Endothelial cell of umbilical vein (primary cell): ENCODE data around the gene EHD2. TPM values are rescaled to one million over a fixed set of nuclear protein-coding genes. Genes with fewer than 3 reads are reported as not detected.

ENCODE experiments used
- BruUV-seq: library from RNA; stranded (reverse); fragments of 400-500 nt; replicated peaks from 2 replicates; lab custom pipeline; 2021; lab: Mats Ljungman, UMichigan
- CTCF ChIA-PET: fragments of 300-600, 350-600 bp; sonication (Branson Sonifier 250); formaldehyde crosslinking; loops from one replicate; lab custom pipeline; 2021; ENCODE audit warnings: antibody characterized with exemption, inconsistent platforms; lab: Charles Lee
- POLR2A ChIA-PET: fragments of 300-600, 350-600 bp; sonication (Branson Sonifier 250); formaldehyde crosslinking; loops from one replicate; lab custom pipeline; 2021; ENCODE audit warnings: antibody characterized with exemption, inconsistent platforms; lab: Charles Lee
- DNase-seq: peaks from one replicate; pipeline ENCODE4 v3.0.0-alpha.2; 2011; ENCODE audit warnings: low read depth, low spot score
- FAIRE-seq: peaks from 2 replicates; lab custom pipeline; 2011; peaks lifted over from hg19 to GRCh38; lab: Jason Lieb, UNC
- H2AFZ ChIP-seq: 2 replicates; pipeline ENCODE4 v1.6.0; 2012; ENCODE audit warnings: low read depth, low read length, control low read depth, inconsistent platforms
- H3K27ac ChIP-seq: 2 replicates; pipeline ENCODE4 v1.5.1; 2011; ENCODE audit warnings: low read depth, mild to moderate bottlenecking, control low read depth, low read length, moderate library complexity; ENCODE audit not compliant: insufficient read depth
- H3K27me3 ChIP-seq, 2 experiments: 2 replicates each; pipeline versions ENCODE4 v1.6.0 to v1.6.1; 2011; ENCODE audit warnings: low read length in 2 of 2, mixed read lengths in 1 of 2; ENCODE audit not compliant: control insufficient read depth in 2 of 2, insufficient read depth in 2 of 2
- H3K36me3 ChIP-seq, 2 experiments: 2 replicates in 1 of 2; 3 replicates in 1 of 2; pipeline ENCODE4 v1.5.1; 2011; ENCODE audit warnings: low read length in 2 of 2, mild to moderate bottlenecking in 1 of 2, moderate library complexity in 1 of 2; ENCODE audit not compliant: control insufficient read depth in 2 of 2, insufficient read depth in 2 of 2; ENCODE audit errors: extremely low read depth in 1 of 2
- H3K4me1 ChIP-seq: 3 replicates; pipeline ENCODE4 v1.5.1; 2011; ENCODE audit warnings: mild to moderate bottlenecking, low read length; ENCODE audit not compliant: control insufficient read depth, insufficient read depth; ENCODE audit errors: extremely low read depth
- H3K4me2 ChIP-seq: 2 replicates; pipeline ENCODE4 v1.6.1; 2011; ENCODE audit warnings: low read length, control low read depth, mixed read lengths; ENCODE audit not compliant: insufficient read depth
- H3K4me3 ChIP-seq, 3 experiments: fragments of 200-600 bp in 1 of 3; sonication (generic), shearing (Covaris generic) in 1 of 3; replicated peaks in 1 of 3; 2 replicates each; pipeline ENCODE4 v1.5.1; 2011 to 2016; ENCODE audit warnings: control low read depth in 3 of 3, low read length in 3 of 3, mild to moderate bottlenecking in 2 of 3, inconsistent platforms in 1 of 3, low read depth in 1 of 3, moderate library complexity in 1 of 3; ENCODE audit not compliant: insufficient read depth in 1 of 3
- H3K79me2 ChIP-seq: 2 replicates; pipeline ENCODE4 v1.6.0; 2012; ENCODE audit warnings: low read length, inconsistent platforms; ENCODE audit not compliant: control insufficient read depth, insufficient read depth
- H3K9ac ChIP-seq: replicated peaks from 2 replicates; pipeline ENCODE3; 2011; ENCODE audit warnings: low read length, control low read depth; ENCODE audit not compliant: insufficient read depth; ENCODE audit errors: extremely low read depth
- H3K9me1 ChIP-seq: replicated peaks from 3 replicates; pipeline ENCODE4 v1.6.0; 2011; ENCODE audit warnings: mild to moderate bottlenecking, low read length; ENCODE audit not compliant: control insufficient read depth, insufficient read depth; ENCODE audit errors: extremely low read depth
- H3K9me3 ChIP-seq: replicated peaks from 2 replicates; pipeline ENCODE4 v1.5.1; 2012; ENCODE audit warnings: low read length, inconsistent platforms; ENCODE audit not compliant: control insufficient read depth, insufficient read depth
- H4K20me1 ChIP-seq: replicated peaks from 2 replicates; pipeline ENCODE3; 2011; ENCODE audit warnings: mild to moderate bottlenecking, low read length; ENCODE audit not compliant: control insufficient read depth, insufficient read depth; ENCODE audit errors: extremely low read depth
- GATA2 ChIP-seq: IDR thresholded peaks from 2 replicates; pipeline ENCODE4 v1.7.0; 2011; ENCODE audit warnings: low read depth, mild to moderate bottlenecking, moderate library complexity, mixed read lengths, low read length; ENCODE audit not compliant: insufficient read length, insufficient read depth
- JUN ChIP-seq: IDR thresholded peaks from 2 replicates; pipeline ENCODE4 v1.6.1; 2011; ENCODE audit warnings: borderline replicate concordance, low read depth; ENCODE audit not compliant: insufficient read length, insufficient read depth
- MYC ChIP-seq: IDR thresholded peaks from one replicate; pipeline ENCODE4 v1.6.1; 2011; ENCODE audit warnings: mild to moderate bottlenecking, low read depth, low read length
- dilution Hi-C: fragments of 300-500 bp; cut with MboI; formaldehyde crosslinking; loops from one replicate; pipeline ENCODE4 v1.15.0; 2019; ENCODE audit warnings: low sequenced_read_pairs; ENCODE audit not compliant: extremely low pct_ligation_motif_present
- intact Hi-C: fragments of 100-400 bp; cut with micrococcal nuclease; formaldehyde crosslinking; loops from one replicate; pipeline ENCODE4 v1.10.0; 2022
- polyA plus RNA-seq, 4 experiments: library from polyadenylated mRNA; depleted of rRNA in 3 of 4; stranded (reverse) in 3 of 4; unstranded in 1 of 4; fragments of >200 nt; gene quantifications; 2 replicates each; pipeline versions ENCODE4 v1.2.1 to v1.2.3, GENCODE V29; 2011 to 2012; ENCODE audit warnings: missing spikeins in 1 of 4
- total RNA-seq: library from RNA; stranded (reverse); gene quantifications from 2 replicates; pipeline ENCODE4 v1.2.3, GENCODE V29; 2021
- TF ChIP-seq, protein P1 (sequence below), 2 donors: IDR thresholded peaks; 1 replicate in 1 of 2; 2 replicates in 1 of 2; pipeline ENCODE4 v1.5.1; 2011; ENCODE audit warnings: low read length in 2 of 2, mild to moderate bottlenecking in 2 of 2, moderate library complexity in 2 of 2, control low read depth in 1 of 2, inconsistent platforms in 1 of 2, low read depth in 1 of 2; ENCODE audit not compliant: insufficient read depth in 1 of 2; ENCODE audit errors: extremely low read depth in 1 of 2

Gene EHD2
- total and polyA plus RNA-seq, 2 donors (not counting 3 experiments of a cell fraction or from before 2014, with no cell fraction given): 110 to 220 TPM

GRCh38 chr19:47757617-47758442, 44.6 kb downstream of the EHD2 start:
- POLR2A ChIA-PET: interaction anchor here (1.0 kb wide), 1 partner anchor 8 kb away, joined by 3 read pairs; no protein-coding TSS in a partner anchor
- FAIRE-seq: no peak

GRCh38 chr19:47758443-47758804, 45.2 kb downstream of the EHD2 start:
- Histone ChIP-seq H3K4me3 (no peak overlapping the region), H2AFZ (no peak overlapping the region), H3K4me1 (peaks cover 4% of the 10 kb centered on the region), H3K9me1 (no peaks in the 10 kb centered on the region), H3K36me3 (peaks cover 10 to 36% of the 10 kb centered on the region in 2 experiments), H3K27me3 (no peaks in the 10 kb centered on the region), H3K4me2 (no peak overlapping the region), H3K27ac (no peak overlapping the region), H3K9ac (no peak overlapping the region), H3K79me2 (no peaks in the 10 kb centered on the region), H3K9me3 (no peaks in the 10 kb centered on the region), H4K20me1 (no peaks in the 10 kb centered on the region)
- TF ChIP-seq JUN: no peak
- TF ChIP-seq GATA2: no peak
- no peak for FAIRE-seq
- BruUV-seq: no TSS peak
- ChIA-PET CTCF (interaction anchor here (1.2 to 1.7 kb wide), 2 partner anchors 31 to 46 kb away, joined by 3 to 4 read pairs; no protein-coding TSS in a partner anchor), POLR2A (no interaction called here)
- dilution Hi-C loops: no loop called here
- intact Hi-C loops: no loop called here
- no peak for DNase-seq

More at GRCh38 chr19:47757617-47758442, 44.6 kb downstream of the EHD2 start:
- intact Hi-C loops (no loop called here), dilution Hi-C loops (no loop called here)
- Histone ChIP-seq H2AFZ (no peak overlapping the region), H4K20me1 (no peaks in the 10 kb centered on the region), H3K9me1 (no peaks in the 10 kb centered on the region), H3K27ac (no peak overlapping the region), H3K9ac (no peak overlapping the region), H3K4me2 (no peak overlapping the region), H3K9me3 (no peaks in the 10 kb centered on the region), H3K79me2 (no peaks in the 10 kb centered on the region), H3K36me3 (peaks cover 12 to 40% of the 10 kb centered on the region in 2 experiments), H3K4me1 (peaks cover 4% of the 10 kb centered on the region), H3K27me3 (no peaks in the 10 kb centered on the region), H3K4me3 (no peak overlapping the region)
- TF ChIP-seq MYC: no peak
- TF ChIP-seq, protein P1, sequence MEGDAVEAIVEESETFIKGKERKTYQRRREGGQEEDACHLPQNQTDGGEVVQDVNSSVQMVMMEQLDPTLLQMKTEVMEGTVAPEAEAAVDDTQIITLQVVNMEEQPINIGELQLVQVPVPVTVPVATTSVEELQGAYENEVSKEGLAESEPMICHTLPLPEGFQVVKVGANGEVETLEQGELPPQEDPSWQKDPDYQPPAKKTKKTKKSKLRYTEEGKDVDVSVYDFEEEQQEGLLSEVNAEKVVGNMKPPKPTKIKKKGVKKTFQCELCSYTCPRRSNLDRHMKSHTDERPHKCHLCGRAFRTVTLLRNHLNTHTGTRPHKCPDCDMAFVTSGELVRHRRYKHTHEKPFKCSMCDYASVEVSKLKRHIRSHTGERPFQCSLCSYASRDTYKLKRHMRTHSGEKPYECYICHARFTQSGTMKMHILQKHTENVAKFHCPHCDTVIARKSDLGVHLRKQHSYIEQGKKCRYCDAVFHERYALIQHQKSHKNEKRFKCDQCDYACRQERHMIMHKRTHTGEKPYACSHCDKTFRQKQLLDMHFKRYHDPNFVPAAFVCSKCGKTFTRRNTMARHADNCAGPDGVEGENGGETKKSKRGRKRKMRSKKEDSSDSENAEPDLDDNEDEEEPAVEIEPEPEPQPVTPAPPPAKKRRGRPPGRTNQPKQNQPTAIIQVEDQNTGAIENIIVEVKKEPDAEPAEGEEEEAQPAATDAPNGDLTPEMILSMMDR (IDR thresholded peaks at IDR 0.05; ENCODE audit: extremely low read depth in 1 of 2, insufficient read depth in 1 of 2, low read depth in 1 of 2, low read length in 2 of 2): no peak
- CTCF ChIA-PET: interaction anchor here (1.2 to 1.7 kb wide), 3 partner anchors 10 to 45 kb away, joined by 3 to 4 read pairs (median 3); no protein-coding TSS in a partner anchor
- no peak for DNase-seq
- BruUV-seq: no TSS peak
